AG09319 (cell line): ENCODE data around the gene NLGN1.

Experiments
- DNase-seq: peaks from one replicate; pipeline ENCODE4 v3.0.0-alpha.2; 2010; ENCODE audit warnings: low read depth; ENCODE audit errors: extremely low read depth
- TF ChIP-seq, protein P1 (sequence below): IDR thresholded peaks from 2 replicates; pipeline ENCODE4 v1.5.1; 2011; ENCODE audit warnings: low read depth, mild to moderate bottlenecking, inconsistent platforms, low read length, moderate library complexity

Gene NLGN1

DNA sequence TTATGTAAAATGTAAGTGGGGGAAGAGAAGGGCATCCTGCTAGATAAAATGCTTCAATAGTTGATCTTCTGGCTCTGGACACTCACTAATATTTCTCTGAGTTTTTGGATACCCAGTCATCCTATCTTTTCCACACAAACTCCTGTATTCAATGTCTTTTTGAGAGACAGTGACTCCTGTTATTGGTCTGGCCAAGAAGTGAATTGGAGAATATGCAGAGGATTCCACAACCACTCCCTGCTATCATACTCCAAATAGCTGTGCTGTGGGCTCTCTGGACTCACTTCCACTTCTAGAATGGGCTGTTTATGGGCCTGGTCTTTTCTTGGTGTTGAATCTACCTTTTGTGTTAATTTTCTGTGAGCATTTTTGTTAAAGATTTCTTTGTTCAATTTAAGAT is 376.8 kb downstream of the NLGN1 start:
- no peak for DNase-seq
- TF ChIP-seq, protein P1, sequence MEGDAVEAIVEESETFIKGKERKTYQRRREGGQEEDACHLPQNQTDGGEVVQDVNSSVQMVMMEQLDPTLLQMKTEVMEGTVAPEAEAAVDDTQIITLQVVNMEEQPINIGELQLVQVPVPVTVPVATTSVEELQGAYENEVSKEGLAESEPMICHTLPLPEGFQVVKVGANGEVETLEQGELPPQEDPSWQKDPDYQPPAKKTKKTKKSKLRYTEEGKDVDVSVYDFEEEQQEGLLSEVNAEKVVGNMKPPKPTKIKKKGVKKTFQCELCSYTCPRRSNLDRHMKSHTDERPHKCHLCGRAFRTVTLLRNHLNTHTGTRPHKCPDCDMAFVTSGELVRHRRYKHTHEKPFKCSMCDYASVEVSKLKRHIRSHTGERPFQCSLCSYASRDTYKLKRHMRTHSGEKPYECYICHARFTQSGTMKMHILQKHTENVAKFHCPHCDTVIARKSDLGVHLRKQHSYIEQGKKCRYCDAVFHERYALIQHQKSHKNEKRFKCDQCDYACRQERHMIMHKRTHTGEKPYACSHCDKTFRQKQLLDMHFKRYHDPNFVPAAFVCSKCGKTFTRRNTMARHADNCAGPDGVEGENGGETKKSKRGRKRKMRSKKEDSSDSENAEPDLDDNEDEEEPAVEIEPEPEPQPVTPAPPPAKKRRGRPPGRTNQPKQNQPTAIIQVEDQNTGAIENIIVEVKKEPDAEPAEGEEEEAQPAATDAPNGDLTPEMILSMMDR = no peak

- no peak for DNase-seq
- TF ChIP-seq, protein P1 = no peak
These were observed 380.7 kb downstream of the NLGN1 start for GRCh38 chr3:173778251-173778650.

DNA sequence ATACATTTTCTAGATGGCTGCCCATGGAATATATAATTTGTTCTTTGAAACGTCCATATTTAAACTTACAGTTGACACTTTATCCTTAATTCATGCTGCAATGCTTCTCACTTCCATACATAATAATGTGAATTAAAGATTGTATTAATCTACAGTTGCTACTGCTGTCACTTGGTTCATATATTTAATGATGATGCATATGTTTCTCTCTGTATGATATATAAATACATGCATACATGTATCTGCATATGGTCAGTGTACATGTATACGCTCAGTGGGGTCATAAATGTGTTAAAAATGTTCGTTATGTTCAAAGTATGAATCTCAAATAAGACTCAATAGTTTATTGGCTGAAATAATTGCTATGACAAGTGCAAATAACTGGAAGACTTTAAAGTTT is 382.5 kb downstream of the NLGN1 start:
- no peak for DNase-seq
- TF ChIP-seq, protein P1 = no peak

GRCh38 chr3:173785004-173785403 is 387.5 kb downstream of the NLGN1 start:
- TF ChIP-seq, protein P1 = no peak

GRCh38 chr3:173789530-173790162 is 392.1 kb downstream of the NLGN1 start:
- TF ChIP-seq, protein P1 = no peak
- DNase-seq = no peak

More at GRCh38 chr3:173785004-173785403, 387.5 kb downstream of the NLGN1 start:
- DNase-seq = no peak

DNA sequence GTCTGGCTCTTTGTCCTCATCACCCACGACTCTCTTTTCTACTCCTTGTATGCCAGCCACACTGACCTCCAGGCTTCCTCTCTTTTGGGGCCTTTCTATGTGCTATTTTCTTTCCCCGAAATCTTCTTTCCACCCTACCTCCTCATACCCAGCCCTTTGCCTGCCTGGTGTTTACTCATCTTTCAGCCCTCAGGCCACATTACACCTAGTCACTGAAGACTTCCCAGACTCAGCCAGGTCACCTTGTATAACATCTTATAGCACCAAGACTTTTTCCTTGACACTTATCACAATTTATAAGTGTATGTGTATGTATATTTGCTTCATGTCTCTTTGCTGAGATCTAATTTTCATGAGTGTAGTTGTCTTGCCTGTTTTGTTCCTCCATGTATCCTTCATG is 396.4 kb downstream of the NLGN1 start:
- DNase-seq = no peak

DNA sequence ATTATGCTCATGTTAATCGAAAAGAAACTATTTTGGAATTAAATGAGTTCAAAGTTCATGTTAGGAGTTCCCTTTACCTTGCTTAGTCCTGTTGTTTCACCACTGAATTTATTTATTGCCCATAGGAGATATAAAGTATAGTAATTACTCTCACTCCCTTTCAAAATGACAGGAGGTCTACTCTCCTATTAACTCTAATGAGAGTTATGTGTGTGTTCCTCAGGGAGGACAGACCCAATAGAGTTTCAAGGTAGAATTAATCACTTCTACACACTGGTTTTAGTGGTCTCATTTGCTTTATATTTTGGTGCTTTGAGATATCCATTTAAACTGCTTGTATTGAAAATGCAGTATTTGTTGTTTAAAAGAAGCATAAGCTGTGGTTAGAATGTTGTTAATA is 398.9 kb downstream of the NLGN1 start:
- no peak for DNase-seq

More for the DNA sequence above, 396.4 kb downstream of the NLGN1 start:
- TF ChIP-seq, protein P1 = no peak

More for the DNA sequence above, 398.9 kb downstream of the NLGN1 start:
- TF ChIP-seq, protein P1 = no peak
